ENCODE measurements around the gene SLC38A10. TPM values are rescaled to one million over a fixed set of nuclear protein-coding genes. Genes with fewer than 3 reads are reported as not detected.

SLC38A10 gene
- total and polyA plus RNA-seq, 10 of the 15 experiments (the other 5 are each of a cell fraction or from before 2014, with no cell fraction given) = 0.52 to 67.9 (median 22.1) TPM

DNA sequence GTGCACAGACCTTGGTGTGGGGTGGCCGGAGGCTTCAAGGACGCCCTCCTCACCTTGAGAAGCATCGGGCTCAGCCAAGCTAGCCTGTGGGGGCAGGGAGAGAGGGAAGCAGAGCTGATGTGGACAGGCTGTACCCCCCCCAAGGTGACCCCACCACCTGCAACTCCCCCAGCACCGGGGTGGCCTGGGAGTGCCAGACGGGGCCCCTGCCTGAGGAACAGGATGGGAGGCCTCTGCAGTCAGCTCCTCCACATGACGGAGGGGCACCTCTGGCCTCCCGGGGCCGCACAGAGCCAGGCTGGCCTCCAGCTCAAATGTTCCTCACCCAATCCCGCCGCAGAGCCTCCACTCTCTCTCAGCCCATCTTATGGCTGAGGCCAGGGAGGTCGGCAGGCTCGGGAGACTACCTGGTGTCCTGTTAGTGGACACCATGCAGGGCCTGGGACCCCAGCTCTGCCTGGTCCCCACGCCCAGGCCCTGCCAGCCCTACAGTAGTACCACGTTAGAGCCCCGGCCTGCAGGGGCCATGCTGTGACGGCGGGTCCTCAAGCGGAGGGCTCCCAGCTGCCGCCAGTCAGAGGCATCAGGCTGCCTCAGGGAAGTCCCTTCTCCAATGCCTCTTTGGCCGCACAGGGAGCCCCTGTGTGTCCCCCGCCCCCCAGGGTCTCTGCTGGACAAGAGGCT lies 19.4 kb upstream of the SLC38A10 start (continued):
- TF ChIP-seq NFIC (IDR thresholded peaks at IDR 0.05; ENCODE audit: low read depth, low read length) = no peak
- TF ChIP-seq, protein P1, sequence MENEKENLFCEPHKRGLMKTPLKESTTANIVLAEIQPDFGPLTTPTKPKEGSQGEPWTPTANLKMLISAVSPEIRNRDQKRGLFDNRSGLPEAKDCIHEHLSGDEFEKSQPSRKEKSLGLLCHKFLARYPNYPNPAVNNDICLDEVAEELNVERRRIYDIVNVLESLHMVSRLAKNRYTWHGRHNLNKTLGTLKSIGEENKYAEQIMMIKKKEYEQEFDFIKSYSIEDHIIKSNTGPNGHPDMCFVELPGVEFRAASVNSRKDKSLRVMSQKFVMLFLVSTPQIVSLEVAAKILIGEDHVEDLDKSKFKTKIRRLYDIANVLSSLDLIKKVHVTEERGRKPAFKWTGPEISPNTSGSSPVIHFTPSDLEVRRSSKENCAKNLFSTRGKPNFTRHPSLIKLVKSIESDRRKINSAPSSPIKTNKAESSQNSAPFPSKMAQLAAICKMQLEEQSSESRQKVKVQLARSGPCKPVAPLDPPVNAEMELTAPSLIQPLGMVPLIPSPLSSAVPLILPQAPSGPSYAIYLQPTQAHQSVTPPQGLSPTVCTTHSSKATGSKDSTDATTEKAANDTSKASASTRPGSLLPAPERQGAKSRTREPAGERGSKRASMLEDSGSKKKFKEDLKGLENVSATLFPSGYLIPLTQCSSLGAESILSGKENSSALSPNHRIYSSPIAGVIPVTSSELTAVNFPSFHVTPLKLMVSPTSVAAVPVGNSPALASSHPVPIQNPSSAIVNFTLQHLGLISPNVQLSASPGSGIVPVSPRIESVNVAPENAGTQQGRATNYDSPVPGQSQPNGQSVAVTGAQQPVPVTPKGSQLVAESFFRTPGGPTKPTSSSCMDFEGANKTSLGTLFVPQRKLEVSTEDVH (IDR thresholded peaks at IDR 0.05; ENCODE audit: low read depth, partially characterized antibody) = no peak

DNA sequence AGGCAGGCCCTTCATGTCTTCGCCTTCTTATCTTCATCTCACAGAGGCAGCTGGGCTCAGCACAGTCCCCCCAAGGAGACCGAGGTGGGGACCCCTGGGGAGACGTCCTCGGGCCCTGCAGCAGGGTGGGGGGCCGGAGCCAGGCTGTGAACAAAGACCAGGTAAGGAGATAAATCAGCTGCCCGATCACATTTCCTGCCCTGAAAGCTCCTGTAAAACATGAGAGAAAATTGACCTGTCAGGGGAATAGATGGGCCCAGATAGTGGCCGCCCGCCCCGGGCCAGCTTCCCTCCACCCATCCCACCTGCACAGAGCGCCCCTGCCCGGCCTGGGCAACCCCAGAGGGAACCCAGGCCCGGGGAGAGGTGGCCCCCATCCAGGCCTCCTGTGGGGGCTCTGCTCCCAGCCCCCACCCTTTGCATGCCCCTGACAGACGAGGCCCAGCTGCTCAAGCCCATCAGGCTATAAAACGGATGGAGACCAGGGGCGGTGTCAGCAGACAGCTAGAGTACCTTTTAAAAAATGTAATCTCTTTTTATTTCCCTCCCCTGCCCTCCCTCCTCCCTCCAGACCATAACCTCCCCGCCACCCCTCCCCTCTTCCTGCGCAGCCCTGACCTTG lies 18.8 kb upstream of the SLC38A10 start:
- FAIRE-seq (no peak), ATAC-seq (no peak), DNase-seq (ENCODE audit: low read depth, low spot score) (no peak)
- ChIA-PET RAD21 (ENCODE audit: unreplicated experiment) (no interaction called here), CTCF (no interaction called here), SMC1A (ENCODE audit: uncharacterized antibody, unreplicated experiment) (no interaction called here), POLR2A (no interaction called here)
- WGBS (ENCODE audit: insufficient coverage, insufficient replicate concordance, low lambda C conversion rate, missing lambda C conversion rate) = 21% methylated on average over 13 of the region's 17 CpGs
- Histone ChIP-seq H4K20me1 (ENCODE audit: control insufficient read depth, insufficient read depth) (no peaks in the 10 kb centered on the region), H3K79me2 (ENCODE audit: control insufficient read depth, insufficient read depth, low read length) (no peaks in the 10 kb centered on the region), H3K4me1 (ENCODE audit: control insufficient read depth, insufficient read depth, low read length) (no peaks in the 10 kb centered on the region), H3K9ac (ENCODE audit: control insufficient read depth, insufficient read depth, low read length) (no peak overlapping the region), H3K27me3 (replicated peaks in 1 of 2; ENCODE audit: control insufficient read depth in 2 of 2, insufficient read depth in 2 of 2, low read length in 1 of 2) (no peaks in the 10 kb centered on the region; a peak in 1 of 4 replicates), H3K4me2 (ENCODE audit: control insufficient read depth, insufficient read depth) (no peak overlapping the region), H3K9me3 (replicated peaks; ENCODE audit: control insufficient read depth, insufficient read depth, low read length) (no peaks in the 10 kb centered on the region), H3K27ac (ENCODE audit: control insufficient read depth, insufficient read depth) (no peak overlapping the region), H3K36me3 (ENCODE audit: control insufficient read depth in 2 of 2, insufficient read depth in 2 of 2, low read length in 1 of 2) (no peaks in the 10 kb centered on the region), H3K4me3 (no peak overlapping the region), H2AFZ (ENCODE audit: control insufficient read depth, low read depth, low read length) (no peak overlapping the region)
- intact Hi-C loops (cut with micrococcal nuclease; ENCODE audit: unreplicated experiment) (no loop called here), in situ Hi-C loops (cut with MboI) (no loop called here)
- BruUV-seq (replicated peaks) = no TSS peak
- no peak for TF ChIP-seq ZSCAN29 (IDR thresholded peaks at IDR 0.05)
- TF ChIP-seq STAT3 (IDR thresholded peaks at IDR 0.05; ENCODE audit: low read depth, low read length) = no peak
- no peak for TF ChIP-seq SMAD1 (IDR thresholded peaks at IDR 0.05; ENCODE audit: low read depth, partially characterized antibody)
- TF ChIP-seq NFYB (IDR thresholded peaks at IDR 0.05; ENCODE audit: insufficient read depth, low read depth, low read length) = no peak
- no peak for TF ChIP-seq RFX5 (IDR thresholded peaks at IDR 0.05; ENCODE audit: low read depth, low read length)
- no peak for TF ChIP-seq GATAD2B (conservative IDR thresholded peaks at IDR 0.05; ENCODE audit: low read depth)
- TF ChIP-seq CEBPB (IDR thresholded peaks at IDR 0.05; ENCODE audit: borderline replicate concordance in 1 of 2, low read depth in 2 of 2, low read length in 2 of 2) = no peak
- no peak for TF ChIP-seq ZZZ3 (IDR thresholded peaks at IDR 0.05; ENCODE audit: control insufficient read depth, insufficient read length, low read depth)
- TF ChIP-seq MTA3 (IDR thresholded peaks at IDR 0.05; ENCODE audit: borderline replicate concordance, low read length) = no peak
- TF ChIP-seq, protein P2, sequence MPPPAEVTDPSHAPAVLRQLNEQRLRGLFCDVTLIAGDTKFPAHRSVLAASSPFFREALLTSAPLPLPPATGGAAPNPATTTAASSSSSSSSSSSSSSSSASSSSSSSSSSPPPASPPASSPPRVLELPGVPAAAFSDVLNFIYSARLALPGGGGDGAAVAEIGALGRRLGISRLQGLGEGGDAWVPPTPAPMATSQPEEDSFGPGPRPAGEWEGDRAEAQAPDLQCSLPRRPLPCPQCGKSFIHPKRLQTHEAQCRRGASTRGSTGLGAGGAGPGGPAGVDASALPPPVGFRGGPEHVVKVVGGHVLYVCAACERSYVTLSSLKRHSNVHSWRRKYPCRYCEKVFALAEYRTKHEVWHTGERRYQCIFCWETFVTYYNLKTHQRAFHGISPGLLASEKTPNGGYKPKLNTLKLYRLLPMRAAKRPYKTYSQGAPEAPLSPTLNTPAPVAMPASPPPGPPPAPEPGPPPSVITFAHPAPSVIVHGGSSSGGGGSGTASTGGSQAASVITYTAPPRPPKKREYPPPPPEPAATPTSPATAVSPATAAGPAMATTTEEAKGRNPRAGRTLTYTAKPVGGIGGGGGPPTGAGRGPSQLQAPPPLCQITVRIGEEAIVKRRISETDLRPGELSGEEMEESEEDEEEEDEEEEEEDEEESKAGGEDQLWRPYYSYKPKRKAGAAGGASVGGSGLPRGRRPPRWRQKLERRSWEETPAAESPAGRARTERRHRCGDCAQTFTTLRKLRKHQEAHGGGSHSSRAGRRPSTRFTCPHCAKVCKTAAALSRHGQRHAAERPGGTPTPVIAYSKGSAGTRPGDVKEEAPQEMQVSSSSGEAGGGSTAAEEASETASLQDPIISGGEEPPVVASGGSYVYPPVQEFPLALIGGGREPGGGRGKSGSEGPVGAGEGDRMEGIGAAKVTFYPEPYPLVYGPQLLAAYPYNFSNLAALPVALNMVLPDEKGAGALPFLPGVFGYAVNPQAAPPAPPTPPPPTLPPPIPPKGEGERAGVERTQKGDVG (CRISPR knock-in tag; IDR thresholded peaks at IDR 0.05) = no peak
- TF ChIP-seq, protein P3, sequence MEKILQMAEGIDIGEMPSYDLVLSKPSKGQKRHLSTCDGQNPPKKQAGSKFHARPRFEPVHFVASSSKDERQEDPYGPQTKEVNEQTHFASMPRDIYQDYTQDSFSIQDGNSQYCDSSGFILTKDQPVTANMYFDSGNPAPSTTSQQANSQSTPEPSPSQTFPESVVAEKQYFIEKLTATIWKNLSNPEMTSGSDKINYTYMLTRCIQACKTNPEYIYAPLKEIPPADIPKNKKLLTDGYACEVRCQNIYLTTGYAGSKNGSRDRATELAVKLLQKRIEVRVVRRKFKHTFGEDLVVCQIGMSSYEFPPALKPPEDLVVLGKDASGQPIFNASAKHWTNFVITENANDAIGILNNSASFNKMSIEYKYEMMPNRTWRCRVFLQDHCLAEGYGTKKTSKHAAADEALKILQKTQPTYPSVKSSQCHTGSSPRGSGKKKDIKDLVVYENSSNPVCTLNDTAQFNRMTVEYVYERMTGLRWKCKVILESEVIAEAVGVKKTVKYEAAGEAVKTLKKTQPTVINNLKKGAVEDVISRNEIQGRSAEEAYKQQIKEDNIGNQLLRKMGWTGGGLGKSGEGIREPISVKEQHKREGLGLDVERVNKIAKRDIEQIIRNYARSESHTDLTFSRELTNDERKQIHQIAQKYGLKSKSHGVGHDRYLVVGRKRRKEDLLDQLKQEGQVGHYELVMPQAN (conservative IDR thresholded peaks at IDR 0.05) = no peak
- TF ChIP-seq CREB1 (IDR thresholded peaks at IDR 0.05; ENCODE audit: low read depth) = no peak
